ENCODE data around the gene ANKFY1.

ANKFY1 gene

DNA sequence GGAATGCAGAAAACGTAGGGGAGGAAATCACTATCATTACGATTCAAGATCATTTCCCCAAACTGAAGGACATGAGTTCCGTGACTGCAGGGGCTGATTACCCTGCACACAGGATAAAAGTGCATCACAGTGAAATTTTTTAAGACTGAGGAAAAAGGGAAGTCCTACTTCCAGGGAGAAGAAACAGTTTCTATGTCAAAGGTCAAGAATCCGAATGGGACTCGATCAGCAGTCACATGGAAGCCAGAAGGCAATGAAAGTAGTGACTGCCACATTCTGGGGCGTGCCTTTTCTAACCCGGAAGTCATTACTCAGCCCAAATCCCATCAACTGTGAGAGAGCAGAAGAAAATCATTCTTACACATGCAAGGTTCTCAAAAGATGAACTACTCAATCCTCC lies 133.1 kb downstream of the ANKFY1 start:
- peaks cover 11% of the 10 kb centered on the region for H3K36me3 ChIP-seq (ENCODE audit: control insufficient read depth, low read length)
- no peak overlapping the region for H3K4me2 ChIP-seq (ENCODE audit: low read length)
- peaks cover 88% of the 10 kb centered on the region for H3K79me2 ChIP-seq (ENCODE audit: control insufficient read depth, low read length)
- no peak overlapping the region for H3K4me3 ChIP-seq (ENCODE audit: low read length)
- H3K27me3 ChIP-seq (ENCODE audit: control insufficient read depth, low read length): no peaks in the 10 kb centered on the region
- no peaks in the 10 kb centered on the region for H3K9me3 ChIP-seq (ENCODE audit: control insufficient read depth, insufficient read depth, low read length)
- H3K27ac ChIP-seq (ENCODE audit: low read depth, low read length): no peak overlapping the region
- H3F3A ChIP-seq (ENCODE audit: control insufficient read depth, insufficient read depth): no peaks in the 10 kb centered on the region
- H3K4me1 ChIP-seq (ENCODE audit: control insufficient read depth, low read length): peaks cover 12% of the 10 kb centered on the region
- TF ChIP-seq EZH2phosphoT487 (IDR thresholded peaks at IDR 0.05; ENCODE audit: borderline replicate concordance, low read length): no peak
- TF ChIP-seq, protein P1, sequence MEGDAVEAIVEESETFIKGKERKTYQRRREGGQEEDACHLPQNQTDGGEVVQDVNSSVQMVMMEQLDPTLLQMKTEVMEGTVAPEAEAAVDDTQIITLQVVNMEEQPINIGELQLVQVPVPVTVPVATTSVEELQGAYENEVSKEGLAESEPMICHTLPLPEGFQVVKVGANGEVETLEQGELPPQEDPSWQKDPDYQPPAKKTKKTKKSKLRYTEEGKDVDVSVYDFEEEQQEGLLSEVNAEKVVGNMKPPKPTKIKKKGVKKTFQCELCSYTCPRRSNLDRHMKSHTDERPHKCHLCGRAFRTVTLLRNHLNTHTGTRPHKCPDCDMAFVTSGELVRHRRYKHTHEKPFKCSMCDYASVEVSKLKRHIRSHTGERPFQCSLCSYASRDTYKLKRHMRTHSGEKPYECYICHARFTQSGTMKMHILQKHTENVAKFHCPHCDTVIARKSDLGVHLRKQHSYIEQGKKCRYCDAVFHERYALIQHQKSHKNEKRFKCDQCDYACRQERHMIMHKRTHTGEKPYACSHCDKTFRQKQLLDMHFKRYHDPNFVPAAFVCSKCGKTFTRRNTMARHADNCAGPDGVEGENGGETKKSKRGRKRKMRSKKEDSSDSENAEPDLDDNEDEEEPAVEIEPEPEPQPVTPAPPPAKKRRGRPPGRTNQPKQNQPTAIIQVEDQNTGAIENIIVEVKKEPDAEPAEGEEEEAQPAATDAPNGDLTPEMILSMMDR (IDR thresholded peaks at IDR 0.05; ENCODE audit: low read depth, low read length, poor library complexity, severe bottlenecking): no peak
- peaks cover 6% of the 10 kb centered on the region; the same call in 1 of the 2 replicates for H4K20me1 ChIP-seq (ENCODE audit: control insufficient read depth, insufficient read depth, low read depth, low read length)
- H3K9me2 ChIP-seq (replicated peaks; ENCODE audit: control insufficient read depth, low read length): no peaks in the 10 kb centered on the region

DNA sequence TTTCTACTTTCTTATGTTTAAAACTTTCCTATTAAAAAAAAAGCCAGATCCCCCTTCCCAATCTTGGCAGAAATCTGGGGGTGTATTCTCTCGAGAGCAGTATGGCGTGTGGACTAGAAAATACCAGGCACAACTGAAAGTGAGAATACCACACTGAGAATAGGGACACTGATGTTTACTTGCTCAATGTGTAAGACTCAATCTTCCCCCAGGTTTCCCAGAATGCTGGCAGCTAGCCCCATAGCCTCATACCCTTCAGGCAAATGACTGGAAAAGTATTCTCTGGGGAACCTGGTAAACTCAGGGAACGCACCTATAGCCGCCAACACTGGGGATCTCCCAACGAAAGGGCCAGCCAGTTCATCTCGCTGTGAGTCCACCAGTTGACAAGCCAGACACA lies 136.2 kb downstream of the ANKFY1 start:
- Histone ChIP-seq H3K79me2 (ENCODE audit: control insufficient read depth, low read length) (peaks cover 70% of the 10 kb centered on the region), H3K9me2 (replicated peaks; ENCODE audit: control insufficient read depth, low read length) (no peaks in the 10 kb centered on the region), H3K27ac (ENCODE audit: low read depth, low read length) (no peak overlapping the region), H3K9me3 (ENCODE audit: control insufficient read depth, insufficient read depth, low read length) (no peaks in the 10 kb centered on the region), H3K4me3 (ENCODE audit: low read length) (no peak overlapping the region), H3F3A (ENCODE audit: control insufficient read depth, insufficient read depth) (no peaks in the 10 kb centered on the region), H3K4me2 (ENCODE audit: low read length) (no peak overlapping the region), H3K36me3 (ENCODE audit: control insufficient read depth, low read length) (peaks cover 23% of the 10 kb centered on the region), H3K27me3 (ENCODE audit: control insufficient read depth, low read length) (no peaks in the 10 kb centered on the region), H4K20me1 (ENCODE audit: control insufficient read depth, insufficient read depth, low read depth, low read length) (peaks cover 6% of the 10 kb centered on the region; the same call in 1 of the 2 replicates), H3K4me1 (ENCODE audit: control insufficient read depth, low read length) (peaks cover 12% of the 10 kb centered on the region)
- TF ChIP-seq, protein P1 (IDR thresholded peaks at IDR 0.05; ENCODE audit: low read depth, low read length, poor library complexity, severe bottlenecking): no peak
- no peak for TF ChIP-seq EZH2phosphoT487 (IDR thresholded peaks at IDR 0.05; ENCODE audit: borderline replicate concordance, low read length)

DNA sequence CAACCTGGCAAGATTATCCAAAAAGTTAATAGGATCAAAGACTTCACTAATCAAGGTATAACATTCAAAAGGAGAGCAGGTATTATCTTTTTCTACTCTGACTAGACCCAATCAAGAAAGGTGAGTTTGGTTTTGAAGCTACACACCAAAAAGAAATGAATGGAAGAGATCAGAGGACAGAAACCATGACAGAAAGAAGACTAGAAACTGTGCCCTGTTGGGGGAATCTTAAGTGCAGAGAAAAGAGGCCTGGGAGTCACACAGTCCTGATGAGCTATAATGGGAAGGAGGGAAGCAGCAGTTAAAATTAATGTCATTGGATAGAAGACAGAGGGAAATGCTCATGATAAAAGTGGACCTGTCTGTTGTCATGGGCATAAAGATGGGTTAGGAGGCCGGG lies 138.2 kb downstream of the ANKFY1 start:
- H3K79me2 ChIP-seq (ENCODE audit: control insufficient read depth, low read length): peaks cover 52% of the 10 kb centered on the region
- no peaks in the 10 kb centered on the region for H3K27me3 ChIP-seq (ENCODE audit: control insufficient read depth, low read length)
- H3K9me2 ChIP-seq (replicated peaks; ENCODE audit: control insufficient read depth, low read length): no peaks in the 10 kb centered on the region
- no peak overlapping the region for H3K27ac ChIP-seq (ENCODE audit: low read depth, low read length)
- H3K4me1 ChIP-seq (ENCODE audit: control insufficient read depth, low read length): peaks cover 12% of the 10 kb centered on the region
- TF ChIP-seq EZH2phosphoT487 (IDR thresholded peaks at IDR 0.05; ENCODE audit: borderline replicate concordance, low read length): no peak
- TF ChIP-seq, protein P1 (IDR thresholded peaks at IDR 0.05; ENCODE audit: low read depth, low read length, poor library complexity, severe bottlenecking): no peak
- no peaks in the 10 kb centered on the region for H3F3A ChIP-seq (ENCODE audit: control insufficient read depth, insufficient read depth)
- no peaks in the 10 kb centered on the region for H3K9me3 ChIP-seq (ENCODE audit: control insufficient read depth, insufficient read depth, low read length)
- H3K36me3 ChIP-seq (ENCODE audit: control insufficient read depth, low read length): peaks cover 31% of the 10 kb centered on the region
- no peak overlapping the region for H3K4me2 ChIP-seq (ENCODE audit: low read length)
- no peak overlapping the region for H3K4me3 ChIP-seq (ENCODE audit: low read length)
- H4K20me1 ChIP-seq (ENCODE audit: control insufficient read depth, insufficient read depth, low read depth, low read length): no peaks in the 10 kb centered on the region; the same call in 1 of the 2 replicates

Measured in DOHH2 (cell line).